T-helper 17 cell (primary cell): ENCODE data around the gene PLCH1. TPM values are rescaled to one million over a fixed set of nuclear protein-coding genes. Genes with fewer than 3 reads are reported as not detected.
"Not testable (repeated sequence)": the region's sequence is repeated elsewhere in the genome, so short reads cannot be mapped to it uniquely, and the experiment has no call there.

Experiments
- ATAC-seq: fragments of 150-1000 bp; cut with Tn5 transposase; 2 replicates; pipeline ENCODE4 v1.10.0; 2021; ENCODE audit warnings: mild to moderate bottlenecking, moderate library complexity
- DNase-seq, 3 donors: peaks; one replicate each; pipeline versions ENCODE4 v3.0.0 to v3.0.0-alpha.2; 2020 to 2021
- H3K9me3 ChIP-seq: one replicate; pipeline ENCODE4 v1.7.0; 2013; ENCODE audit warnings: low read length, mild to moderate bottlenecking; ENCODE audit not compliant: control insufficient read depth, poor library complexity, severe bottlenecking
- H3K27ac Mint-ChIP-seq: one replicate; pipeline ENCODE4 v1.8.0; 2022; ENCODE audit warnings: mild to moderate bottlenecking, moderate library complexity, mixed read lengths
- H3K27me3 Mint-ChIP-seq: one replicate; pipeline ENCODE4 v1.8.0; 2022; ENCODE audit warnings: mixed read lengths
- H3K36me3 Mint-ChIP-seq: one replicate; pipeline ENCODE4 v1.8.0; 2022; ENCODE audit warnings: low read depth, mixed read lengths
- H3K4me1 Mint-ChIP-seq: one replicate; pipeline ENCODE4 v1.8.0; 2022; ENCODE audit warnings: mild to moderate bottlenecking, mixed read lengths
- H3K4me3 Mint-ChIP-seq: one replicate; pipeline ENCODE4 v1.8.0; 2022; ENCODE audit warnings: mild to moderate bottlenecking, moderate library complexity, mixed read lengths
- total RNA-seq, 4 donors: library from RNA in 2 of 4; stranded (reverse) in 2 of 4; gene quantifications; one replicate each; pipeline ENCODE4 v1.2.3 and lab custom pipeline; 2022 to 2026

Gene PLCH1
- total RNA-seq, 2 donors from 2014 or later, result 0.15 to 0.83 TPM

GRCh38 chr3:155641956-155642355, 102.9 kb downstream of the PLCH1 start:
- ATAC-seq, result no peak
- Mint-ChIP-seq H3K4me1 (no peaks in the 10 kb centered on the region), H3K36me3 (no peaks in the 10 kb centered on the region), H3K4me3 (no peak overlapping the region), H3K27ac (no peak overlapping the region), H3K27me3 (peaks cover 9% of the 10 kb centered on the region)
- no peaks in the 10 kb centered on the region for H3K9me3 ChIP-seq
- no peak for DNase-seq

DNA sequence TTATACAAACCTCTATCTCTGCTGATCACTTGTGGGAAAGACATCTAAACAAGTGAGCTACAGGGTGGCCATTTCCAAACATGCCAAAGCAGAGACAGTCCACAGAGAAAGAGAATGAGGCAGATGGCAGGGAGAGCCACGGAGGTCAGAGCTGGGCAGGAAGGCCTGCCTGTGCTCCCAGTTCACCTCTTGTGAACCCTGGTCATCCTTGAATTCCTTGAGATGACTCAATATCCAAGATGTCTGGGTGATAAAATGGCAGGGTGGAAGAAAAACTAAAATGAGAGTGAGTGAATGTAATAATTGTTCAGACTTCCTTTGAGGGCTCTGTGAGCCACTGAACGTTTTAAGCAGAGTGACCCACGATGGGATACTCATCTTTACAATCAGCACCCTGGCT, 104.8 kb downstream of the PLCH1 start:
- H3K27me3 Mint-ChIP-seq, result peaks cover 9% of the 10 kb centered on the region
- no peaks in the 10 kb centered on the region for H3K4me1 Mint-ChIP-seq
- H3K36me3 Mint-ChIP-seq, result no peaks in the 10 kb centered on the region
- no peak for DNase-seq
- no peaks in the 10 kb centered on the region for H3K9me3 ChIP-seq
- no peak overlapping the region for H3K4me3 Mint-ChIP-seq
- no peak overlapping the region for H3K27ac Mint-ChIP-seq
- no peak for ATAC-seq

DNA sequence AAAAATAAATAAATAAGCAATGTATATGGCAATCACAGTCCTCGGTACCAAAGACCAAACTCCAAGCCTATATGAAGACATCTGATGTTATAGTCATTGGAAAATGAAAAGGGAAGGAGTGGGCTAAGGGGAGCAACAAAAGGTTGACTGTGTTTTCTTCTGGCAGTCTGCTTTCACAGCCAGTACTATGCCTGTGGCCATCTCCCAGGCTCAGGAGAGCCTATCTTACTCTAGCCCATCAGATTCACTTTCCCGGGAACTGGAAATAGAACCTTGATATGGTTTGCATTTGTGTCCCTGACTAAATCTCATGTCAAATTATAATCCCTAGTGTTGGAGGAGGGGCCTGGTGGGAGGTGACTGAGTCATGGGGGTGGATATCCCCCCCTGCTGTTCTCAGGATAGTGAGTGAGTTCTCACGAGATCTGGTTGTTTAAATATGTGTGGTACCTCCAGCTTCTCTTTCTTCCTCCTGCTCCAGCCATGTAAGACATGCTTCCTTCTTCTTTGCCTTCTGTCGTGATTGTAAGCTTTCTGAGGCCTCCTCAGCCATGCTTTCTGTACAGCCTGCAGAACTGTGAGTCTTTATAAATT, 105.3 kb downstream of the PLCH1 start:
- Mint-ChIP-seq H3K27me3 (peaks cover 9% of the 10 kb centered on the region), H3K4me3 (no peak overlapping the region), H3K27ac (no peak overlapping the region), H3K36me3 (no peaks in the 10 kb centered on the region), H3K4me1 (no peaks in the 10 kb centered on the region)
- ATAC-seq (no peak), DNase-seq (no peak)
- no peaks in the 10 kb centered on the region for H3K9me3 ChIP-seq

DNA sequence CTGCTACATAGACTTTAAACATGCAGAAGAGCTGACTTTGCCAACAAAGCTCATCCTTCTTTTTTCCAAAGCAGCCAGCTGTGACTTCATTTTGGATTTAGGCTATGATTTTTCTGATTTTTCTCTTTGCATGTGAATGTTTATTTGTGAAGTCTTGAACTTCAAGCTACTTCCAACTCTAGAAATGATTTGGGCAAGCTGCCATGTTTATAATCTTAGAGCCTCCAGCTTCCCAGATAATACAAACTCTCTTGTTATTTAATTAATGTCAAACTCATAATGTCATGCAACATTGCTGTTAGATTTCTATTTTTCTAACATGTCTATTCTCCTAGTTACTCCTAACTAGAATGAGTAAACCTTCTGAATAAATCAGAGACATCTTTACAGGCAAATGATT, 106.4 kb downstream of the PLCH1 start:
- H3K27ac Mint-ChIP-seq, result not testable (repeated sequence)

GRCh38 chr3:155637567-155637966, 107.3 kb downstream of the PLCH1 start:
- no peaks in the 10 kb centered on the region for H3K9me3 ChIP-seq
- no peak overlapping the region for H3K4me3 Mint-ChIP-seq
- no peaks in the 10 kb centered on the region for H3K4me1 Mint-ChIP-seq
- ATAC-seq (no peak), DNase-seq (no peak)
- no peaks in the 10 kb centered on the region for H3K36me3 Mint-ChIP-seq
- H3K27me3 Mint-ChIP-seq, result peaks cover 15% of the 10 kb centered on the region
- no peak overlapping the region for H3K27ac Mint-ChIP-seq

More for the DNA sequence above, 106.4 kb downstream of the PLCH1 start:
- not testable (repeated sequence) for H3K36me3 Mint-ChIP-seq, ATAC-seq, H3K4me1 Mint-ChIP-seq, DNase-seq, H3K4me3 Mint-ChIP-seq, H3K27me3 Mint-ChIP-seq, H3K9me3 ChIP-seq

DNA sequence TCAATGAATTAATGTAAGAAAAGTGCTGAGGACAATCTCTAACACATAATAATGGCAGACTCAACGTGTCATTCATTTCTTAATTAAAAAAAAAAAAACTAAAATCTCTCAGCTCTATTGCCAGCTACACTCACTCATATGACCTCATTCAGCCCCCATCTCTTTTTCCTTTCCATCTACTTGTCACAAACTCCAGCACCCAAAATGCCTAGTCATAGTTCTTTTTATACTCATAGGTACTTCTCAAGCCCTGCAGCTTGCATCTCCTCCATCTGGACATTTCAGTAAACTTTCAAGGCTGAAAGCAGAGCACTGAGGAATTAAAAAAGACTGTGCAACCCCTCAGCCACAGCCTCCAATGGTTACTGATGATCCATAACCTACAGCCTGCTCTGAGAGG, 109.8 kb downstream of the PLCH1 start:
- ATAC-seq (no peak), DNase-seq (no peak)
- H3K27ac Mint-ChIP-seq, result no peak overlapping the region
- H3K9me3 ChIP-seq, result no peaks in the 10 kb centered on the region
- no peak overlapping the region for H3K4me3 Mint-ChIP-seq
- no peaks in the 10 kb centered on the region for H3K4me1 Mint-ChIP-seq
- H3K27me3 Mint-ChIP-seq, result peaks cover 21% of the 10 kb centered on the region
- no peaks in the 10 kb centered on the region for H3K36me3 Mint-ChIP-seq

GRCh38 chr3:155634121-155634719, 110.7 kb downstream of the PLCH1 start:
- peaks cover 23% of the 10 kb centered on the region for H3K27me3 Mint-ChIP-seq
- no peak overlapping the region for H3K27ac Mint-ChIP-seq
- no peaks in the 10 kb centered on the region for H3K9me3 ChIP-seq
- ATAC-seq, result no peak
- no peaks in the 10 kb centered on the region for H3K36me3 Mint-ChIP-seq
- no peaks in the 10 kb centered on the region for H3K4me1 Mint-ChIP-seq
- no peak overlapping the region for H3K4me3 Mint-ChIP-seq
- DNase-seq, result no peak

DNA sequence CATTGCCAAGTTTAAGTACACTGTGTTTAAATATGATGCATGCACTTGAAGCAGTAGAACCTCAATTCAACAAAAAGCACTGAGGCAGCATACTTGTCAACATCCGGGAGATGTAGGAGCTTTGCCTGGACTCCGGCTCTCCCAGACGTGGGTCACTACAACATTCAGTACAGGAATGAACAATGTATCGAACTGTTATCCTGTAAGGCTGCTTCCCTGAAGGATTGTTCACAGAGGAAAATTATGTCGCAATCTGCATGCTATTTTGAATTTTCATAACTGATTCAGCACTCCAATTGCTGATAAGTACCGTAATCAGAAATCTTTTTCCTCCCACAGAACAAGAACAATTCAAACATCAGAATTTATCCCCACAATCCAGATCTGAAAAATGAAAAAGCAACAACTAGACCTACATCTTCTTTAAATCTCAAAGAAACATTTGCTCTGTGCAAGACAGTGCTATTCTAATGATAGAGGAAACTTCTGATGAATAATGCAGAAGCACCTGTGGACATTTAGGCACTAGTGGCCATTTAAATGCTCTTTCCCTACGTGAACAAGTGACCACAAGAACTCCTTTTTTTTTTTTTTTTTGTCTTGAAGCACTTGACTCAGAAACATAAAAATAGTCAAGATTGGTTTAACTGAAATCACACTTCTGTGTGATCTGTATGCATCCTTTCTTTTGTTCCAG, 113.4 kb downstream of the PLCH1 start:
- Mint-ChIP-seq H3K36me3 (no peaks in the 10 kb centered on the region), H3K27me3 (peaks cover 23% of the 10 kb centered on the region), H3K27ac (no peak overlapping the region), H3K4me1 (no peaks in the 10 kb centered on the region), H3K4me3 (no peak overlapping the region)
- no peak for DNase-seq
- ATAC-seq, result no peak
- H3K9me3 ChIP-seq, result no peaks in the 10 kb centered on the region

DNA sequence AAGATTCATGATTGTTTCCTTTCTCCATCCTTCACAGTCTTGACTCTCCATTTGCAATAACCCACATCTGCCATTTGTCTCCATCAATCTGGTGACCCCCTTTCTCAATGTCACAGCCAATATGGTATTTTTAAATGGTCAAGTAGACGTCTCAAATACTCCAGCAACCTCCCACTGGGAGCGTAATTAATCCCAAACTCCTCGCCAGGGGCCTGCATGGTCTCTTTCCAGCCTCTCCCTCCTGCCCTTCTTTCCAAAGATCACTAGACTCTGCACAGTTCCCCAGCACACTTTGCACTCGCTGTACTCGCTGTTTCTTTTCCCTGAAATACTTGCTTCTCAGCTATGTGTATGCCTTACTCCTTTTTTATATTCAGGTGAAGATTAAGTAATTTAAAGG, 115.3 kb downstream of the PLCH1 start:
- Mint-ChIP-seq H3K4me3 (no peak overlapping the region), H3K36me3 (no peaks in the 10 kb centered on the region), H3K27me3 (peaks cover 23% of the 10 kb centered on the region), H3K27ac (no peak overlapping the region), H3K4me1 (no peaks in the 10 kb centered on the region)
- DNase-seq (no peak), ATAC-seq (no peak)
- H3K9me3 ChIP-seq, result no peaks in the 10 kb centered on the region

- no peaks in the 10 kb centered on the region for H3K36me3 Mint-ChIP-seq
- DNase-seq, result no peak
- no peak overlapping the region for H3K4me3 Mint-ChIP-seq
- no peaks in the 10 kb centered on the region for H3K9me3 ChIP-seq
- no peaks in the 10 kb centered on the region for H3K4me1 Mint-ChIP-seq
- no peak overlapping the region for H3K27ac Mint-ChIP-seq
- peaks cover 23% of the 10 kb centered on the region for H3K27me3 Mint-ChIP-seq
- no peak for ATAC-seq
Observed at GRCh38 chr3:155629056-155629455, 115.8 kb downstream of the PLCH1 start.

GRCh38 chr3:155622647-155623046, 122.2 kb downstream of the PLCH1 start:
- not testable (repeated sequence) for H3K9me3 ChIP-seq, DNase-seq, H3K4me3 Mint-ChIP-seq, H3K36me3 Mint-ChIP-seq, H3K4me1 Mint-ChIP-seq, H3K27ac Mint-ChIP-seq, H3K27me3 Mint-ChIP-seq, ATAC-seq

GRCh38 chr3:155620552-155620951, 124.3 kb downstream of the PLCH1 start:
- H3K4me3 Mint-ChIP-seq, ATAC-seq, H3K9me3 ChIP-seq, H3K27me3 Mint-ChIP-seq, H3K36me3 Mint-ChIP-seq, DNase-seq, H3K27ac Mint-ChIP-seq, H3K4me1 Mint-ChIP-seq: not testable (repeated sequence)

GRCh38 chr3:155619118-155619915, 125.6 kb downstream of the PLCH1 start:
- H3K27ac Mint-ChIP-seq, result no peak overlapping the region
- H3K36me3 Mint-ChIP-seq, result no peaks in the 10 kb centered on the region
- ATAC-seq (no peak), DNase-seq (no peak)
- H3K27me3 Mint-ChIP-seq, result no peaks in the 10 kb centered on the region
- no peak overlapping the region for H3K4me3 Mint-ChIP-seq
- H3K9me3 ChIP-seq, result no peaks in the 10 kb centered on the region
- no peaks in the 10 kb centered on the region for H3K4me1 Mint-ChIP-seq
